HEK293T (cell line): ENCODE results near the gene KMT5B.

Experiments
- ARNT ChIP-seq: fragments of 450-650 bp; IDR thresholded peaks from 2 replicates; pipeline ENCODE4 v1.6.1; 2017; ENCODE audit warnings: mild to moderate bottlenecking
- ELF4 ChIP-seq: fragments of 450-650 bp; IDR thresholded peaks from 2 replicates; pipeline ENCODE4 v1.6.1; 2017; ENCODE audit warnings: antibody characterized with exemption
- FOXA1 ChIP-seq: fragments of 450-650 bp; IDR thresholded peaks from 2 replicates; pipeline ENCODE4 v1.6.1; 2016; ENCODE audit warnings: mild to moderate bottlenecking
- FOXK2 ChIP-seq: fragments of 450-650 bp; IDR thresholded peaks from 2 replicates; pipeline ENCODE4 v1.6.1; 2016; ENCODE audit warnings: mild to moderate bottlenecking
- FOXM1 ChIP-seq: fragments of 450-650 bp; IDR thresholded peaks from 2 replicates; pipeline ENCODE4 v1.6.1; 2017; ENCODE audit warnings: mild to moderate bottlenecking, borderline replicate concordance
- HDGF ChIP-seq: fragments of 450-650 bp; IDR thresholded peaks from 2 replicates; pipeline ENCODE4 v1.6.1; 2017; ENCODE audit warnings: antibody characterized with exemption, borderline replicate concordance
- L3MBTL2 ChIP-seq: fragments of 450-650 bp; conservative IDR thresholded peaks from 2 replicates; pipeline ENCODE4 v1.6.1; 2016; ENCODE audit warnings: mild to moderate bottlenecking
- LEF1 ChIP-seq: fragments of 450-650 bp; IDR thresholded peaks from 2 replicates; pipeline ENCODE4 v1.6.1; 2017; ENCODE audit warnings: mild to moderate bottlenecking, borderline replicate concordance
- NFRKB ChIP-seq: fragments of 450-650 bp; IDR thresholded peaks from 2 replicates; pipeline ENCODE4 v1.6.1; 2016; ENCODE audit warnings: mild to moderate bottlenecking, moderate library complexity
- TARDBP ChIP-seq: fragments of 450-650 bp; IDR thresholded peaks from 2 replicates; pipeline ENCODE4 v1.6.1; 2016
- ZNF384 ChIP-seq: fragments of 450-650 bp; IDR thresholded peaks from 2 replicates; pipeline ENCODE4 v1.6.1; 2016

DNA sequence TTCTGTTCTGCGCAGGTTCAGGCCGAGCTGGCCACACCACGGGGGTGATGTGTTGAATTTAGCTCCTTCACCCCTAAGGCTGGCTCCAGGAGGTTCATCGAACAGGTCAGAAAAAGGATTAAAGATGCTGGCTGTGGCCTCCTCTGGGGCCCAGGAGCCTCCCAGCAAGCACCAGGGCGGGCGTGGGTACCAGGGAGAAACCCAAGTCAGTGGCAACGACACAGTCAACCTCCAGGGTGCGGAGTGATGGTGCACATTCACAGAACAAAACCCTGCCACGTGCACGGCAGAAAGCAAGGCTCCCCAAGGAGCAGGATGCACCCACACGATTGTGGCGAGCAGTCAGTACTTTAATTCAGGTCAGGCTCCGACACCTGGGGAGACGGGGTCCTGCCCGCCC is 47.9 kb upstream of the KMT5B start:
- TF ChIP-seq HDGF (no peak), FOXM1 (no peak), LEF1 (no peak), FOXA1 (no peak), FOXK2 (no peak), ZNF384 (no peak), TARDBP (no peak), NFRKB (no peak), ARNT (no peak), L3MBTL2 (no peak), ELF4 (no peak)
